Stimulated activated CD8-positive, alpha-beta memory T cell treated with anti-CD3 and anti-CD28 coated beads, Interleukin-4, amount 100 ng/mL, for 4 hours (primary cell): ENCODE measurements around the gene ZNF555.
"Not testable (repeated sequence)": the region's sequence is repeated elsewhere in the genome, so short reads cannot be mapped to it uniquely, and the experiment has no call there.

Experiments
- DNase-seq, 2 donors: peaks; one replicate each; pipeline ENCODE4 v3.0.0-alpha.2; 2020; ENCODE audit warnings: low read depth in 2 of 2, low spot score in 1 of 2

ZNF555 gene

GRCh38 chr19:2840794-2841791 lies at the start of gene ZNF555:
Gene ZNF555 (plus strand): TSS chr19:2841475. CDS start chr19:2841573, 98 bp downstream.
- DNase-seq, result peak; percentile 97 to 99

- no peak for DNase-seq
Measured at GRCh38 chr19:2791876-2792275, 49.4 kb upstream of the ZNF555 start.

- DNase-seq, result not testable (repeated sequence)
Measured at GRCh38 chr19:2792666-2793065, 48.6 kb upstream of the ZNF555 start.

- DNase-seq, result no peak
Measured at GRCh38 chr19:2793126-2793525, 48.1 kb upstream of the ZNF555 start.

- no peak for DNase-seq
Measured at GRCh38 chr19:2793577-2793976, 47.7 kb upstream of the ZNF555 start.

- no peak for DNase-seq
Measured at GRCh38 chr19:2795827-2796658, 45.2 kb upstream of the ZNF555 start.

GRCh38 chr19:2796659-2797266 lies 44.5 kb upstream of the ZNF555 start:
- no peak for DNase-seq

GRCh38 chr19:2797280-2797679 lies 44.0 kb upstream of the ZNF555 start:
- DNase-seq, result no peak

GRCh38 chr19:2798158-2798685 lies 43.1 kb upstream of the ZNF555 start:
- no peak for DNase-seq

GRCh38 chr19:2798733-2799132 lies 42.5 kb upstream of the ZNF555 start:
- DNase-seq, result no peak

GRCh38 chr19:2799273-2800020 lies 41.8 kb upstream of the ZNF555 start:
- no peak for DNase-seq

- no peak for DNase-seq
Measured at GRCh38 chr19:2800506-2800905, 40.8 kb upstream of the ZNF555 start.

GRCh38 chr19:2802826-2803225 lies 38.4 kb upstream of the ZNF555 start:
- DNase-seq, result no peak

- DNase-seq, result no peak
Measured at GRCh38 chr19:2803486-2804155, 37.7 kb upstream of the ZNF555 start.

GRCh38 chr19:2804156-2805004 lies 36.9 kb upstream of the ZNF555 start:
- no peak for DNase-seq

GRCh38 chr19:2805261-2805900 lies 35.9 kb upstream of the ZNF555 start:
- DNase-seq, result no peak

- no peak for DNase-seq
Measured at GRCh38 chr19:2805991-2806649, 35.2 kb upstream of the ZNF555 start.
